BJ (cell line): ENCODE measurements around the gene NPHS1. TPM values are rescaled to one million over a fixed set of nuclear protein-coding genes. Genes with fewer than 3 reads are reported as not detected.

Experiments
- CTCF ChIA-PET: fragments of 350-600 bp; formaldehyde crosslinking; extraction: SDS; loops from one replicate; lab custom pipeline; 2021; ENCODE audit warnings: antibody characterized with exemption, inconsistent platforms; lab: Yijun Ruan, JAX
- POLR2A ChIA-PET: fragments of 300-600 bp; sonication (Branson Sonifier 250); formaldehyde crosslinking; extraction: SDS; loops from one replicate; lab custom pipeline; 2021; ENCODE audit warnings: antibody characterized with exemption; lab: Charles Lee
- DNase-seq: peaks from one replicate; pipeline ENCODE4 v3.0.0-alpha.2; 2011; ENCODE audit warnings: low read depth
- H3K27me3 ChIP-seq: 2 replicates; pipeline ENCODE4 v1.6.0; 2011; ENCODE audit warnings: low read length; ENCODE audit not compliant: control insufficient read depth, insufficient read depth
- H3K36me3 ChIP-seq: 2 replicates; pipeline ENCODE4 v1.5.1; 2011; ENCODE audit warnings: low read length; ENCODE audit not compliant: control insufficient read depth, insufficient read depth
- H3K4me3 ChIP-seq: 2 replicates; pipeline ENCODE4 v1.5.1; 2011; ENCODE audit warnings: low read depth, mild to moderate bottlenecking, control low read depth, low read length
- CTCF ChIP-seq: IDR thresholded peaks from 2 replicates; pipeline ENCODE4 v1.5.1; 2011; ENCODE audit warnings: low read depth, mild to moderate bottlenecking, control low read depth, inconsistent platforms, low read length, moderate library complexity; ENCODE audit not compliant: insufficient read depth
- polyA plus RNA-seq: library from polyadenylated mRNA; depleted of rRNA; stranded (reverse); fragments of >200 nt; gene quantifications from 2 replicates; pipeline ENCODE4 v1.2.3, GENCODE V29; 2011

Gene NPHS1
- polyA plus RNA-seq, 1 experiment: not detected

GRCh38 chr19:35856546-35857149 lies 4.3 kb upstream of the NPHS1 start, which contains the start of gene KIRREL2:
Gene KIRREL2 (plus strand): TSS chr19:35856911. CDS start chr19:35857120, 209 bp downstream.
- ChIA-PET CTCF (interaction anchor here (0.8 kb wide), 1 partner anchor 9 kb away, joined by 3 read pairs; no protein-coding TSS in a partner anchor), POLR2A (no interaction called here)
- Histone ChIP-seq H3K4me3 (peak within 1 kb of the TSS; percentile 31), H3K27me3 (peaks cover 47% of the 10 kb centered on the region), H3K36me3 (no peaks in the 10 kb centered on the region)
- DNase-seq: no peak
- TF ChIP-seq CTCF: no peak

- ChIA-PET POLR2A (interaction anchor here (0.7 kb wide), 1 partner anchor 150 kb away, joined by 14 read pairs; no protein-coding TSS in a partner anchor), CTCF (interaction anchor here (0.7 kb wide), 1 partner anchor 78 kb away, joined by 4 read pairs; no protein-coding TSS in a partner anchor)
- H3K36me3 ChIP-seq: no peaks in the 10 kb centered on the region
- peaks cover 27% of the 10 kb centered on the region for H3K27me3 ChIP-seq
- no peak overlapping the region for H3K4me3 ChIP-seq
- TF ChIP-seq CTCF: no peak
- DNase-seq: no peak
Observed at GRCh38 chr19:35853038-35853756, 893 bp upstream of the NPHS1 start.

- CTCF ChIA-PET: no interaction called here
- Histone ChIP-seq H3K4me3 (no peak overlapping the region), H3K27me3 (peaks cover 20% of the 10 kb centered on the region), H3K36me3 (no peaks in the 10 kb centered on the region)
- no peak for DNase-seq
- no peak for TF ChIP-seq CTCF
- POLR2A ChIA-PET: no interaction called here
Observed at GRCh38 chr19:35851213-35852028, 883 bp downstream of the NPHS1 start.

GRCh38 chr19:35848919-35849505 lies 3.3 kb downstream of the NPHS1 start:
- Histone ChIP-seq H3K27me3 (peaks cover 27% of the 10 kb centered on the region), H3K36me3 (no peaks in the 10 kb centered on the region), H3K4me3 (no peak overlapping the region)
- no peak for TF ChIP-seq CTCF
- CTCF ChIA-PET: no interaction called here
- POLR2A ChIA-PET: no interaction called here
- no peak for DNase-seq
